HG03442 (cell line): ENCODE measurements around the gene DAAM1.

Experiments
- ATAC-seq: cut with Tn5 transposase; IDR thresholded peaks from one replicate; pipeline ENCODE4 v1.9.1; 2021; ENCODE audit warnings: mild to moderate bottlenecking, moderate library complexity; ENCODE audit not compliant: unreplicated experiment

Gene DAAM1

DNA sequence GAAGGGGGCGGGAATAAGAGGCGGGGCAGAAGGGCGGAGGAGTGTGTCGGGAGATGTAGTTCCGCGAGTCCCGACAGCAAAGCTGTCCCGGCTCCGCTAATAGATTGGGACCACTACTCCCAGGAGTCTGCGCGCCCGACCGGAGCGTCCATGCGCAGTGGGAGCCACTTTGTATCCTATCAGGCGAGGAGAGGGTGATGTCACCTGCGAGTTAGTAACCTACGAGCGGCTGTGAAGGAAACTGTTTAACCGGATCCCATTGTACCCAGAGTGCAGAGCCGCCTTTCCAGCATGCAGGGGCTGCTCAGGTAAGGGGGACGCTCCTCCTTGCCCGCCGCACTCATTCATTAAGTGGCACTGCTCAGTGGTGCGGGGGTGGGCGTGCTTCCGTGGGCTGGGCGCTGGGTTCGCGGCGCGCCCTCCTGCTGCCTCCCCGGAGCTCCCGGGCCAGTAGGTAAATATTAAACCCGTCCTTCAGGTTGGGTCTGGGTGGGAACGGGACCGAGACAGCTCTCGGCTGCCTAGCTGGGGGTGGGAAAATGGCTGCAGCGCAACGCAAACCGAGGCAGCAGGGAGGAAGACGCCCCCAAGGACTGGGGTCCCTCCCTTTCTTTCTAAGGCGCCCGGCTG is at the start of gene DAAM1:
TSS of gene DAAM1 (plus strand) at position 207 of the 630 bp plus-strand sequence. CDS start 74,811 bp downstream, outside the sequence.
- ATAC-seq: peak; percentile 88

DNA sequence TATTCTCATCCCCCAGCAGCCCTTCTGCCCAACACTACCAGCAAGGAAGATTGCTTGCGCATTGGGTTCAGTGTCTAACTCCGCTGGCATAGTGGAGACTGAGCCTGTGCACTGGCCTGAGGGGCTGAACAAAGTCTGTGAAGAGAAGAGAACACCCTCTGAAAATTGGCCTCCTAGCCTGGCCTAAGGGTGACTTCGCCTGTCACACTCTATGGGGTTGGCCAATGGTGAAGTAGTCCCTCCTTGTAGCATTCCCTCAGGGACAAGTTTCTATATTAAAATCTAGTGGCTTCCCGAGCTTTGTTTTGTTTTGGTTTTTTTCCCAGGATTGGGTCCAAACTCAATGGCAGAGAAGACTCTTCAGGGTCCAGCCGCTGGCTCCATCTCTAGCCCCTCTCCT is 49.1 kb upstream of the DAAM1 start:
- no peak for ATAC-seq

DNA sequence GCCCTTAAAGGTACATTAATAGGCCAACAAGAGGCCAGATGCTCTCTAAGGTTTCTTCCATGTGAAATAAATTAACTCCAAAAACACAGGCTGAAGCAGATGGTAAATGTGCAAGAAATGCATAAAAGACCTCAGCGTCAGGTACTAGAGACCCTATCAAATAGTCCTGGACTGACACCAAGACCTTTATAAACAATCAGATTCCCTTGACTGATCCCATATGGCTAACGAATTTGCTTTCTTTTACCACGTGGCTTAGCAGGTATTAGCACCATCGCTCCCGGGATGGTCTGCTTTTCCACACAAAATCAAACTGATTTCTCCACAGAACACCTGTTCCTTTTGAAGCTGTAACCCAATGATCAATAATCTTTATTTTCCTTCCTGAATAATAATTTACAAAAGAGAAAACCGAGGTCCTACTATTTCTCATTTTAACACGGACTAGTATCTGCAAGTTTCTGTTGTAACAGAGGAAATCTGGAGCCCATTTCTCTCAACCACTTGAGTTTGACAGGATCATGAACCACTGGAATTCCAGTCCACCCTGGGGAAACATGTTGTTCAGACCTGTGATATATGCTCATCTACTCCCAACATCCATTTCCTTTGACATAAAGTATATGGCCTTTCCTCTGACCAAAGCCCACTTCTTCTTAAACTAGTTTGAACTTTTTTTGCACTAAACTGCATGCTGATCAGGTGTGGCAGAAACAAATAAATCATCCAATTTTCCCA is 48.2 kb upstream of the DAAM1 start:
- ATAC-seq: no peak

DNA sequence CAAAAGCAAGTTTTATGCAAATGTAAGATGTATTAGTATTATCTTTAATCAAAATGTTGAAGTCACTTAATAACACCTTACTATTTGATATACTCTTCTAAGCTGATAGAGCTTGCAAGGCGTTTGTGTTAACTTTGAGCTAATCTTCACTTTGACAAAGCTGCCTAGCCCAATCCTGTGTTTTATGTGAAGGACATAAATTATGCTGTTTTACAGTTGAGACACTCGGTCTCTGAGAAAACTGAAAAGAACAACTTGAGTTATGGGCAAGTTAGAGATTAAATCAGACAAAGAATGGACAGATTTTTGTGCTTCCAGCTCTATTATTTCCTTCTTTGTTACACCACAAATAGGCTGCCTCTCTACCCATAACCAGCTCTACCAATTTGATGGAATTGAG is 42.0 kb upstream of the DAAM1 start:
- ATAC-seq: no peak

DNA sequence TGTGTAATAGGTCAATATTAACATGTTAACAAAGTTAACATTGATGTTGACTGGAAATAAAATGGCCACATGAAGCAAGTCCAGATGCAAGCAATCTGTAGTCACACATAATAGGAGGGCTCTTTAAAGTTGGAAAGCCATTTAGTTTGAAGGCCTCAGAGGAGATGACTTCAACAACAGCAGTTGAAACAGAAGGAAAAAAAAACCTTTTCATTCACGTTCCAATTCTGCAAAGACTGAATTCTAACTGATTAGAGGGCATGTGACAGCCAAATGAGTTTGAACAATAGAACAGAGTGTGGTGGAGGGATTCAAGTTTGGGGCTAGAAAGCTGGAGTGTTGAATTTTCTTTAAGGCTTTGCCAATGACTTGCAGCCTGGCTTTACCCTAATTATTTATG is 41.5 kb upstream of the DAAM1 start:
- no peak for ATAC-seq

DNA sequence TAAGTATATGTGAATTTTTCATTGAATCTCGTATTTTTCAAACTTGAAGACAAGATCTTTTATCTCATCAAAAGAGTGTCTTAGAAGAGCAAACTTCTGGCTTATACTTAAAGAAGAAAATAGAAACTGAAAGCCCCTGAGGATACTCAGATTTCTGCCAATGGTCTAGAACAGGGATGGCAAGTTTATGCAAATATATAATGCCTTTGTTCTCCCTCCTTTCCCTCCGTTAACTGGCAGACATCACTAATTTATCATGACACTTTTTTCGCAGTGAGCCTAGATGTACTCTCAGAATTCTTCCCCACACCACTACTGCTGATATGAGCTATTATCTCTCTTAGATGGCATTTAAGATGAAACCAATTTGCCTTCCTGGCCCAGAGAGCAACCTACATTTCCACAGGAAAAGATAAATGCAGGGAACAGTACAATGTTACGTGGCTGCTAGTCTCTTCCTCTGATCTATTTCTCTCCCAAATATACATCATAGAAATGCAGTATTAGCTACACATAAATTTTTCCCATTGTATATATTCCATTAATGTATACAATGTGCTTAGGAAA is 40.0 kb upstream of the DAAM1 start:
- peak; percentile 65 for ATAC-seq

DNA sequence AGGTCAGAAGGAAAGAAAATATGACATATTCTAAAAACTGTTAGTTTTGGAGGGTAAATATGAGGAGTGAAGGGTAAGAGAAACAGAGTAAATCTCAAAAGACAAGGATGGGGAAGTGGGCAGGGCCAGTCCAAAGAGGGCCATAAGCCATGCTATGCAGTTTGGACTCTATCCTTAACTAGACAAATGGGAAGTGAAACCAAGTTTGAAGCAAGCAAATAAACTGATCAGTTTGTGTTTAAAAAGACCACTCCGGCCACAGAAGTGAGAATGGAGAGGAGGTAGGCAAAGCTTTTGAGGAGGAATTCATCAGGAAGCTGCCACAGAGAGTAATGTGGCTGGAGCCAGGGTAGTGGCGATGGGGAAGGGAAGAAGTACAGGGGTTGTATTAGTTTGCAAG is 37.5 kb upstream of the DAAM1 start:
- ATAC-seq: peak; percentile 73

DNA sequence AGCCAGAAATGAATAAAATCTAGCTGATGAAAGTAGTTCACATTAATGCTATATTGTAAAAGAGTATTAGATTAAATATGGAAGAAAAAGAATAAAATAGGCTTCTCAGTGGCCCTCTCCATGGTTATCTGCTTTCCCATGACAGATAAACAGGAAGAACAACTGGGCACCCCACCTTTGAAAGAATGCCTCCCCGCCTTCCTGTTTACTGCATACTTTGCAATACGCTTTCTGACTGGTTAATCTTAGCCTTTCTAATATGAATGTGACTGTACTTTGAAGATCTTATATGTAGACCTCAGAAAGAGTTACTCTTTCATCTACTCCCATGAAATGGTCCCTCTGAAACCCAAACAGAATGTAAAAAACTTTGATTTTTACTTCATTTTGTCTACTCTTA is 34.1 kb upstream of the DAAM1 start:
- no peak for ATAC-seq

DNA sequence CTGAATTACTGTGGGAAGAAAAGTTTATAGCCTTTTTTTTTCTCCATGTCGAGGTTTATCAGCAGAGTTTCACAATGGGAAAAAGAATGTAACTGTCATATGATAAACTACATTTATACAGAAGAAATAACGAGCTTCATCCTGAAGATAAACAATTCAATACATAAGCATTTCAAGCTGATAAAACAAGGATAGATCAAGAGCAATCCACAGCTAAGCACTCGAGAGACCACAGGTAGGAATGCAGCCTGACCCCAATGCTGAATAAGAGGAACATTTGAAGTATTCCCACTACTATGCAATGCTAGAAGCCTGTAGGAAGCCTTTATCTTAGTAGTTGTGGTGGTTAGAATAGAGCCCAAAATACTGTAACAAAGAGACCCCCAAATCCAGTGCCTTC is 32.6 kb upstream of the DAAM1 start:
- ATAC-seq: no peak

DNA sequence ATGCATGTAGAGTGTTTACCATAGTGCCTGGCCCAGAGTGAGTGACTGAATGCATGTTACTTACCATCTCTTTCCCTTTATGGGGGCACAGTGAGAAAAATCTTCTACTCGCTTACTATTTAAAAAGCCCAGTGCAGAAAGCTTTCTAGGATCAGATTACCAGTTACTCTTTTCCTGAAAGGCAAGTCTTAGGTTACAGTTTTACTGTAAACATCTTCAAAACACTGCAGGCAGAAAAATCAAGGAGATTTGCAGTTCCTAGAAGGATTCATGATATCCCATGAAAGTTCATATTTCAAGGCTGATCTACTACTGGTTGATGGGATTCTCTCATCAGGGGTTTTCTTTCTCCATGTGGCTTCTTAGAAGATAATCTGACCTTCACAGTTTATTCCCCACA is 29.3 kb upstream of the DAAM1 start:
- no peak for ATAC-seq

DNA sequence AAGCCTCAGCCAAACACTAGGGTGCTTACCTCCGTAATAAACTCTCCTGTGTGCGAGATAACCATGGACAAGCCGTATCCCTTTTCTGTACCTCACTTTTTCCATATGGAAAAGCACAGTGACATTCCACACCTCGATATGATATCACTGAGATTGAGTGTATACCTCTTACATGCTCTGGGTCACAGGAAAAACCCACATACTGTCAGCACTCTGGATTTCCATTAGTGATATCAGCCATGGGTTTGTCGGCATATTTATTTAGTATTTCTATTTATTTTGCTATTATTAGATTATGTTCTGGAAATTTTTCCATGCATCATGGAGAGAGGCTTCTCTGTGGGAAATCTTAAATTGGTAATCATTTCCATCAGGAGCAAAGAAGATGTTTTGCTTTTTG is 28.0 kb upstream of the DAAM1 start:
- no peak for ATAC-seq

DNA sequence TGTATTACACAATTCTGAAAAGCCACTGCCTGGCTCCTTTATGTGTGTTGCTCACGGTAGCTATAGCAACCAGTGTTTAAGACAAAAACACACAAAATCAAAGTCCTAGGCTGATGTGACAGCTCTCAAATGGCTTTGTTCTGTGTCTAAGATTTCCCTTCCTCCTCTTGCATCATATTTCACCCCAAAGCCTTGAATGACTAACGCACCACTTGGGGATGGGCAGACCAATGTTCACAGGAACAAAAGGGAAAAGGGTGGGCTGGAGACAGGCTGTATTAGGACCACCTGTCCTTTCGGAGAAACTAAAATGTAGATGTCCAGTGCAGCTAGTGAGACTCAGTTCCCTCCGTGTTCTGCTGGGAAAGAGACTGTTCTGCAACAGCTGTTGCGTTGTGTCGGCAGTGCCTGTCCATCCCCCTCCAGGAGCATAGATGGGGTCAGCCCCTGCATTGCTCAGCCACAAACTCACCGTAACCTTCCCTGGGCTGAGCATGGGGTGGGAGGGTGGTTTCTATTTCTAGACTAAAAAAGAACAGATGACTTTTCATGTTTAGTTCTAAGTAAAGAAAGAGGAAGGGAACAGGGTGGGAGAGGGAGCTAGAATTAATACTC is 26.8 kb upstream of the DAAM1 start:
- ATAC-seq: peak; percentile 81

DNA sequence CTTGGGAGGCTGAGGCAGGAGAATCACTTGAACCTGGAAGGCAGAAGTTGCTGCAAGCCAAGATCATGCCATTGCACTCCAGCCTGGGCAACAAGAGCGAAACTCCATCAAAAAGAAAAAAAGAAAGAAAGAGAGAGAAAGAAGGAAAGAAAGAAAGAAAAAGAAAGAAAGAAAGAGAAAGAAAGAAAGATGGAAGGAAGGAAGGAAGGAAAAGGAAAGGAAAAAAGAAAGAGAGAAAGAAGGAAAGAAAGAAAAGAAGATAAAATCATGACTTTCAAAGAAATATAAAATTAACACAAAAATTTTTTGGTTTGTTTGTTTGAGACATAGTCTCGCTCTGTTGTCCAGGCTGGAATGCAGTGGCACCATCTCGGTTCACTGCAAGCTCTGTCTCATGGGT is 22.2 kb upstream of the DAAM1 start:
- no peak for ATAC-seq

DNA sequence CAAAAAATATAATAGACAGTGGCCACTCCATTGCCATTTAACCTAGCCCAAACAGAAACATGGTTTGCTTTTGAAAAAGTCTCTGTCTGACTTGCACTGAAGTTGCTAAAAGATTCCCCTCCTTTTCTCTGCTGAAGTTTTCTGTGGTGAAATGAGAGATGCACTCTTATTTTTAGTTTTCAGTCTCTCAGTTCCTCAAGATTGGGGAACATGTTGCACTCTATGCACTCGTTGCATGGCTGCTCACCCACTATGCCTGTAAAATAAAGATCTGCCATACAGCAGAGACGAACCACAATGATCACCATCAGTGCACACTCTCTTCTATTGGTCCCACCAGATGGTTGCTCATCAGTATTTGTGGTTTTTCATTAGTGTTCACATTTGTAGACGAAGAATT is 13.1 kb upstream of the DAAM1 start:
- peak; percentile 98 for ATAC-seq

DNA sequence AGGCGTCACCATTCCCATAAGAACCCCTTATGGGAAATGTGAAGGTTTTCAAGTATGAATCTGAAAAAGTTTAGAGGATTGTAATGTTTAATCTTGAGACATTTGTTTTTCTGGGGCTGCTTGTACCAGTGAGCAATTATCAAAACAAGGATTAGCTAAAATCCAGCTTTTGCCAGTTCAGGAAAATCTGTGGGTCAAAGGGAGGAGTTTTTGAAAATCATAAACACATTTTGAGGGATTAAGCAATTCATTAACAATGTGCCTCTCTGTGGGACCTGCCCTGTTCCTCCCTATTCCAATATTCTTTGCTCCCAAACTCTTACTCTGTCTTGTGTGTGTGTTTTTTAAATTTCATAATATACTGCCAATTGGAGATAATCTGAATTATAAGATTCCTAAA is 11.7 kb upstream of the DAAM1 start:
- no peak for ATAC-seq

DNA sequence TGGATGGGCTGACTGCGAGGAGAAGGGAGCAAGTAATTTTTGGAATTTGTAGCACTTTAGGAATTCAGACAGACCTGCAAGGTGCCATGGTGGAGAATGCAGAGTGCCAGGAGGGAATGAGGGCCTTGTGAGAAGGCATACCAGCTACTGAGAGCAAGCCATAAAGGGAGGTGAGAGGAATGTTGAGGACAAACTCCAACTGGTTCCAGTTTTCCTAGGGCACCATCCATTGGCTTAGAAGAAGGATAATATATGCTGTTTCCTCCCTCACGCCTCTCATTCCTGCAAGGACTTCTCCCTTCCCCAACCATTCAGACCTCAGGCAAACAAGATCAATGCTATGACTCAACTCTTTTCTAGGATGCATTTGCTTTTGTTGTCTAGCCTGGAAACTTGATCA is 11.2 kb upstream of the DAAM1 start:
- ATAC-seq: no peak

DNA sequence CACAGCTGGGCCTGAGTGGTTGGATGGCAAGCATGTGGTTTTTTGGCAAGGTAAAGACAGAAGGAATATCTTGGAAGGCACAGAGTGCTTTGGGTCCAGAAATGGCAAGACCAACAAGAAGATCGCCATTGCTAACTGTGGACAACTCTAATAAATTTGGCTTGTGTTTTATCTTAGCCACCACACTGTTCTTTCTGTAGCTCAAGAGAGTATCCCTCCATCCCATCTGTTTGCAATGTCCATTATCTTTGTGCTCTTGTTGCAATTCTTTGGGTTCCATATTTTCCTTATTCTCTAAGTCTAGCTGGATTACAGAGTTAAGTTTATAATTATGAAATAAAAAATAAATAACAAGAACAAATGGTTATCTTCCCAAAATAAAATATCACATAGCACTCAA is 6.7 kb upstream of the DAAM1 start:
- ATAC-seq: no peak

DNA sequence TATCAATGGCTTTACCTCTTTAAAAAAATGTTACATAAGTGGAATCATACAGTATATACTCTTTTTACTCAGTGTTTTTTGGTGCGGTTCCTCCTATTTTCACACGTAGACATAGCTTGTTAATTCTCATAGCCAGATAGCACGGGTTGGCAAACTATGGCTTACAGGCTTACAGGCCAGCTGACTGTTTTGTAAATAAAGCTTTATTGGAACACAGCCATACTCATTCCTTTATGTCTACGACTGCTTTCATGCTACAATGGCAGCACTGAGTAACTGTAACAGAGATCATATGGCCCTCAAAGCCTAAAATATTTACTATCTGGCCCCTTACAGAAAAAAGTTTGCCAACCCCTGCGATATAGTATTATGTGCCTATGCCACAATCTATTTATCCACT is 5.8 kb upstream of the DAAM1 start:
- no peak for ATAC-seq

DNA sequence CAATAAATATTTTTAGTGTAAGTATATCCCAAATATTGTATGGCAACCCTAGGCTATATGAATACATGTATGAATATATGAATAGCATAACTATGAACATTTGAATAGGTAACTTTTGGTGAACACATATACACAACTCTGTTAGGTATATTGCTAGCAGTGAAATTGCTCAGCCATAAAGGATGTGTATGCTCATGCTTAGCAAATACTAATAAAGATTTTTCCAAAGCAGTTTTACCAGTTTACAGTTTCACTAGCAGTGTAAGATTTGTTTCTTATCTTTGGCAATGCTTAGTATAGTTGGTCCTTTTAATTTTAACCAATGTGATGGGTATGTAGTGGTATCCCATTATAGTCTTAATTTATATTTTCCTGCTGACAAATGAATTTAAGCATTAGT is 5.3 kb upstream of the DAAM1 start:
- ATAC-seq: no peak

DNA sequence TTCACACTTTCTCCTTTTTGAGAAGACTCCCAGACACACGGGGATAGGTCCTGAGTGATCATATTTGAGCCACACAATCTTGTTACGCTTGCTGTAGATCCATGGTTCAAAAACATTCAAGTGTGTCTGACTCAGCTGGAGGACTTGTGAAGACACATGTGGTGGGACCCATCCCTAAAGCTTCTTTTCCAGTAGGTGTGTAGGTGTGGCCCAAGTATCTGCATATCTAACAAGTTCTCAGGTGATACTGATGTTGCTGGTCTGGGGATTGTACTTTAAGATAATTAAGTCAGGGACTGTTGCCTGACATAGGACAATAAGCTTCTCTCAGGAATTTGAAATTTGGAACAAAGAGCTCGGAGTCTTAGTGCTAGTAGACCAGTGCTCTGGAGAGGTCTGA is 4.1 kb upstream of the DAAM1 start:
- ATAC-seq: no peak

DNA sequence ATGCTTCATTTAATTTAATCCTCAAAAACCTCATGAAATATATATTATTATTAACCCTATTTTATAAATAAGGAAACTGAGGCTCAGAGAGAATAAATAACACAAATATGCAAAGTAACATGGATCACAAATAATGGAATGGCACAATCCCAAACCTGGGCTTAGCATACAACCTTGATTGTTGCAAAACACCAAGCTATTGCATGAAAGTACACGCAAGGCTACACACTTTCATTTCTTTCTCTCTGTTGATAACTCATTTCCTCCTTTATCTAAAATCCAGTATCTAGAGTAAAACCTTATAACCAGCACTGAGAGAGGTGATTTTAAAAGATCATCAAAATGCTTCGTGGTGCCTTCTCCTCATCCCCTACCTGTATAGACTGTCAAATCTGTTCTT is 2.8 kb upstream of the DAAM1 start:
- no peak for ATAC-seq

DNA sequence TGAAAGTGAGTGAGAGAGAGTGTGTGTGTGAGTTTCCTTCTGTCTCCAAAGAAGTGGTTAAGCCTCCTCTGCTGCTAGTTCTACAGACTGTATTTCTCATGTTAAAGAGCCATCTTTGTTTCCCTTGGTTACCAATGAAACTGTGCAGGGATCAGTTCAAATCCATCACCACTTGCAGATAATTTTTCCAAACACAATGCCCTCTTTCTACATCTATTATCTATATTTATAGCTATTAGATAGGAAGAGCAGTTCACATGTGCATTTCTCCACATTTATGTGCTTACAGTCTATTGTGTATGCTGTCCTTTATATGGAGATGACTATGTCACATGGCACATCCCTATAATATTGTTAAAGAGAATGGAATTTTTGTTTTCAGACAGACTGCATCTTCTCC is 2.2 kb upstream of the DAAM1 start:
- no peak for ATAC-seq
